Stimulated activated CD4-positive, alpha-beta T cell treated with anti-CD3 and anti-CD28 coated beads, Interleukin-12 subunit alpha, Interleukin-12 subunit beta, amount 100 ng/mL, for 48 hours (primary cell): ENCODE data around the gene TADA3.

Source experiments
- DNase-seq, 3 donors: peaks; one replicate each; pipeline ENCODE4 v3.0.0-alpha.2; 2020; ENCODE audit warnings: low read depth in 2 of 3, low spot score in 1 of 3

Gene TADA3, protein sequence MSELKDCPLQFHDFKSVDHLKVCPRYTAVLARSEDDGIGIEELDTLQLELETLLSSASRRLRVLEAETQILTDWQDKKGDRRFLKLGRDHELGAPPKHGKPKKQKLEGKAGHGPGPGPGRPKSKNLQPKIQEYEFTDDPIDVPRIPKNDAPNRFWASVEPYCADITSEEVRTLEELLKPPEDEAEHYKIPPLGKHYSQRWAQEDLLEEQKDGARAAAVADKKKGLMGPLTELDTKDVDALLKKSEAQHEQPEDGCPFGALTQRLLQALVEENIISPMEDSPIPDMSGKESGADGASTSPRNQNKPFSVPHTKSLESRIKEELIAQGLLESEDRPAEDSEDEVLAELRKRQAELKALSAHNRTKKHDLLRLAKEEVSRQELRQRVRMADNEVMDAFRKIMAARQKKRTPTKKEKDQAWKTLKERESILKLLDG

GRCh38 chr3:9792405-9793160 lies at the start of gene TADA3, which contains the start of gene ARPC4:
TADA3 (minus strand) TSS chr3:9792473; CDS start chr3:9791466, 1,007 bp downstream.
ARPC4 (plus strand) TSS chr3:9793082; CDS start chr3:9793122, 40 bp downstream.
- DNase-seq = peak; percentile 79 to 87 (median 83)

DNA sequence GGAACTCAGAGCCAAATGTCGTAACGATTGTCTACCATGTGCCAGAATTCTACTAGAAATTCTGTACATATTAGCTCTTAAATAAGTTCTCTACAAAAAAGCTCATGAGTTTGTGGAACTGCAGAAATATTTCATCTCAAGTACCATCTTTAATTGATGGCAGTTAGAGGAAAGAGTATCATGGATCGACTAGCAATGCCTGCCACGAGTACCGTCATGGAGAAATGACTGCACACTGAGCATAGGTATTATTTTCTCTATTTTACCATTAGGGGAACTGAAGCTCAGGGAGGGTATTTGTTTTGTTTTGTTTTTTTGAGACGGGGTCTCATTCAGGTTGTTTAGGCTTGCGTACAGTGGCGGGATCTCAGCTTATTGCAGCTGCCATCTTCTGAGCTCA lies 48.7 kb upstream of the TADA3 start:
- DNase-seq = no peak

DNA sequence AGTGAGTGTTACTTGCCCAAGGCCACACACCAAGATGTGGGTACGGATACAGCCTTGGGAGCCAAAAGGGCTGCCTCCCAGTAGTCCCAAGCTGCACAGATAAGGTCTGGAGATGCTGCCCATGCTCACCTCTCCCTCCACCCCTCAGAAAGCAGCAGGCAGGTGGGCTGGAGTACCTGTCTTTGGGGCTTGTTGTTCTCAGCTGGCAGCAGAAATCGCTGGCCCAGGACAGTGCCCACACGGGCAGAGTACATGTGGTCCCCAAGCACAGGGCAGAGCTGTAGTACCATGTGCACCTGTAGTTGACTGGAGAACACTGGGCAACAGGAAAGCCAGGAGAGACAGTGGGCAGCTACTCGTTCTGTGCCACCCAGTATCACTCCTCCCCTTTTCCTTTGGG lies 46.6 kb upstream of the TADA3 start:
- no peak for DNase-seq

GRCh38 chr3:9837701-9838582 lies 45.7 kb upstream of the TADA3 start:
- DNase-seq = no peak

GRCh38 chr3:9834520-9835380 lies 42.5 kb upstream of the TADA3 start:
- no peak for DNase-seq

GRCh38 chr3:9833078-9833477 lies 40.8 kb upstream of the TADA3 start:
- no peak for DNase-seq

GRCh38 chr3:9831253-9831652 lies 39.0 kb upstream of the TADA3 start:
- DNase-seq = no peak

GRCh38 chr3:9828801-9829755 lies 36.8 kb upstream of the TADA3 start:
- DNase-seq = no peak

DNA sequence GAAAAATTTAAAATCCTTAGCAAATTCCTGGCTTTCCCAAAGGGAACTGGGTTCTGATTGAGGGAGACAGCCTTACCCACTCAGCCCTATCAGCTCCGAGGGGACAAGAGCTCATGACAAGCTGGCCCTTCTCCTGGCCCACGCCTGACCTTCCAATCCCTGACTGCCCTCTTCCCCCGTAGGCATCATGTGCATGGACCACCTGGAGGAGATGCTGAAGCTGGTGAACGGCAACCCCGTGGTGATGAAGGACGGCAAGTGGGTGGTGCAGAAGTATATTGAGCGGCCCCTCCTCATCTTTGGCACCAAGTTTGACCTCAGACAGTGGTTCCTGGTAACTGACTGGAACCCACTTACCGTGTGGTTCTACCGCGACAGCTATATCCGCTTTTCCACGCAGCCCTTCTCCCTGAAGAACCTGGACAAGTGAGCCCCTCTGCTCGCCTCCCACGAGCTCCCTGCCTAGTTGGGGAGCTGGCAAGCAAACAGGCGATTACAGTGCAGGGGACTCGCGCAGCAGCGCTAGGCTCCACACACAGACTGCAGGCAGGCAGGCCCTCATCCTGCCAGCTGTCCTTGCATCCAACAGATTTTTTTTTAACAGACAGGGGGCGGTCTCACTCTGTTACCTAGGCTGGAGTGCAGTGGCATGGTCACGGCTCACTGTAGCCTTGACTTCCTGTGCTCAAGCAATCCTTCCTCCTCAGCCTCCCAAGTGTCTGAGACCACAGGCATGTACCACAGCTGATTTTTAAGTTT lies 34.7 kb upstream of the TADA3 start:
- peak in 1 of 3 donors; percentile 22 for DNase-seq

DNA sequence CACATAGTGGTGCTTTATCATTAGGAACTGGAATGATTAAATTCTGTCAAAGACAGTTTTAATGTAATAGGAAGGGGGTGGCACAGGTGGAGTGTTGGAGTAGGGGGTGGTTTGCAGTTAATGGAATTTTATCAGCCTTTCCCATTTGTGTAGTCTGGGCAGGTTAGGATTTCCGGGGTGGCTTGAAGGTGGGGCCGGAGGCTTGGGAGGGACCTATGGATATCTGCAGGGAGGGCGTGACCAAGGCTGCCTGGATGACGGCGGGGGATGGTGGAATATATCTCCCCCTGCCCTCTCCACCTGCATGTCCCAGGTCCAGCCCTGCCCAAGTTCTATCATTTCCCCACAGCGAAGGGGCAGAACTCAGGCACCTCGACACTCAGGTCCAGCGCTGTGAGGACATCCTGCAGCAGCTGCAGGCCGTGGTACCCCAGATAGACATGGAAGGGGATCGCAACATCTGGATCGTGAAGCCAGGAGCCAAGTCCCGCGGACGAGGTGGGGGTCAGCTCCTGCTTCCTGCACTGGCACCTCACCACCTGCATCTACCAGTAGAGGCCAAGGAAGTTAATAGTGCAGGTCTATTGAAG lies 33.3 kb upstream of the TADA3 start:
- DNase-seq = no peak

DNA sequence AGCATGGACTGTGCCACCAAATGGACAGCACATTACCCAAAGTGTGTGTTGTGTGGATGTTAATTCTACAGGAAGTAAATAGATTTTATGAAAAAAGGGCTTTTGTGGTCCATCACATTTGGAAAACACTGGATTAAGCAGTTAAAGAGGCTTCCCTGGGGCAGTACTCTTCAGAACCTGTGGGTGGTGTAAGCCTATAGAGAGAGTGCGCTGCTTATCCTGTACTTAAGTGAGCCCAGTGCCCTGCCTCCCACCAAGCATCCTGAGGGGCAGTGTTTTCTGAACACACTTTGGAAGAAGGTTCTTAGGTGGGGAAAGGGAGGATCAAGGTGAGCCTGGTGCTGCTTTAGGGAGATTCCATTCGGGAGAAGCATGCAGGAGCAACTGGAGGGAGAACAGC lies 28.7 kb upstream of the TADA3 start:
- no peak for DNase-seq

- DNase-seq = no peak
Observed at GRCh38 chr3:9820543-9820942, 28.3 kb upstream of the TADA3 start.

- no peak for DNase-seq
Observed at GRCh38 chr3:9818666-9819335, 26.5 kb upstream of the TADA3 start.

DNA sequence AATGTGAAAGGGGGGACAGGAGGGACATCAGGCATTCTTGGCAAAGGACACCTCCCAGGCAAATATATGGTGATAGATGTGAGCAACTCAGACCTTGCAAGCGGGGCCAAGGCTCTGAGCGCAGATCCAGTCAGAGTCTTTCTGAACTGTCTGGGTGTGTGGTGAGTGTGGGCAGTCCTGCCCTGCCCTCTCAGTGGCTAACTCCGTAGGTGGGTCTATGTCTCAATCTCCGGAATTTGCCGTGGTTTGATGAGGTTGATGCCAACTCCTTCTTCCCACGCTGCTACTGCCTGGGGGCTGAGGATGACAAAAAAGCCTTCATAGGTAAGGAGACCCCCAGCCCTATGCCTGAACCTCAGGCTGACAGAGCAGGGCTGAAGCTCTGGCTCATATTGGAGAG lies 25.2 kb upstream of the TADA3 start:
- DNase-seq = no peak

GRCh38 chr3:9815986-9816385 lies 23.7 kb upstream of the TADA3 start:
- no peak for DNase-seq

- DNase-seq = no peak
Observed at GRCh38 chr3:9812870-9813483, 20.7 kb upstream of the TADA3 start.

- DNase-seq = no peak
Observed at GRCh38 chr3:9810846-9811245, 18.6 kb upstream of the TADA3 start.
